ENCODE data around the gene PTPRK.

The PTPRK gene

DNA sequence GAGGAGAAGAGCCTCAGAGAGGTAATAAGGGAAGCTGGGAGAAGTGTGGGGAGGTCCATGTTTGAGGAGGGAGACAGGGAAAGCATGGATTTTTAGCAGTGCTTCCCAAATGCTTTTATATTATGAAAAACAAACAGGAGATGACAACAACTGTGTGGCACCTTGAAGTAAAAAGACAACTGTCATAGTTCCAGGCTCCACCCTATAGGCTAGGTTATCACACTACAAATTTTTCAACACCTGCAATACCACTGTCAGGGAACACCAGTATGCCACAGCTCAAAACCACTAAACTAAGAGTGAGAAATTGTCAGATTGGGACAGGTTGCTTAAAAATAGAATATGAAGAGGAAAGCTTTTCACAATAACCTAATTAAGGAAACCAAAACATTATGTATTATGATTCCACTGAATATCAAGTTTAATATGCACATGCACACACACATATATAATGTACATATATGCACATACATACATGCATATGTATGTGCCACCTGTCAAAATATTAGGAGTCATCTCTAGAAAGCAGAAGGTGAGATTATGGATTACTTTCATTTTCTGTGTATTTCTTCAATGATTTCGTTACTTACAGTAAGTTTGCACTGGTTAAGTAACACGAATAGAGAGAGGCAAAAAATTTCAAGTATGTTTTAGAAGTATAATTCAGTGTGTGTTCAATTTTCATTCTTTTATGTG, 261.2 kb downstream of the PTPRK start:
- no peak for ATAC-seq
- TF ChIP-seq RARB (CRISPR knock-in tag; IDR thresholded peaks at IDR 0.05) (no peak), GLIS3 (CRISPR knock-in tag; IDR thresholded peaks at IDR 0.05) (no peak), ZC3H10 (CRISPR knock-in tag; IDR thresholded peaks at IDR 0.05) (no peak)
- TF ChIP-seq, protein P1, sequence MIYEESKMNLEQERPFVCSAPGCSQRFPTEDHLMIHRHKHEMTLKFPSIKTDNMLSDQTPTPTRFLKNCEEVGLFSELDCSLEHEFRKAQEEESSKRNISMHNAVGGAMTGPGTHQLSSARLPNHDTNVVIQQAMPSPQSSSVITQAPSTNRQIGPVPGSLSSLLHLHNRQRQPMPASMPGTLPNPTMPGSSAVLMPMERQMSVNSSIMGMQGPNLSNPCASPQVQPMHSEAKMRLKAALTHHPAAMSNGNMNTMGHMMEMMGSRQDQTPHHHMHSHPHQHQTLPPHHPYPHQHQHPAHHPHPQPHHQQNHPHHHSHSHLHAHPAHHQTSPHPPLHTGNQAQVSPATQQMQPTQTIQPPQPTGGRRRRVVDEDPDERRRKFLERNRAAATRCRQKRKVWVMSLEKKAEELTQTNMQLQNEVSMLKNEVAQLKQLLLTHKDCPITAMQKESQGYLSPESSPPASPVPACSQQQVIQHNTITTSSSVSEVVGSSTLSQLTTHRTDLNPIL (CRISPR knock-in tag; IDR thresholded peaks at IDR 0.05; ENCODE audit: low read depth): no peak

DNA sequence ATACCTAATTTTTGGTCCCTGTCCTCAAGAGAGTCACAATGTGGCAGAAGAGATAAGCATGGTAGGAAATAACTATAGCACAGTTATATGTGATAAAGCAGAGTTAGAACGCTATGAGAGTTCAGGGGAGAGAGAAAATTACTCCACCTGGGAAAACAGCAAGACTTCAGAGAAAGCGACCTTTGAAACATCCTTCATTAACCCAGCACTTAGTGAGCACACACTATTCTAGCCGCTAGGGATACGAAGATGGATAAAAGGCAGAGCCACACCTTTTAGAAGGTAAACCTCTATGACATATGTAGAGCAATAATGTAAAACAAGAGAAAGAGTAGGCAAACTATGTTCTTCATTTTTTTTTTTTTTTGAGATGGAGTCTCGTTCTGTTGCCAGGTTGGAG, 264.3 kb downstream of the PTPRK start:
- ATAC-seq: no peak
- TF ChIP-seq ZNF8 (CRISPR knock-in tag; IDR thresholded peaks at IDR 0.05): no peak

DNA sequence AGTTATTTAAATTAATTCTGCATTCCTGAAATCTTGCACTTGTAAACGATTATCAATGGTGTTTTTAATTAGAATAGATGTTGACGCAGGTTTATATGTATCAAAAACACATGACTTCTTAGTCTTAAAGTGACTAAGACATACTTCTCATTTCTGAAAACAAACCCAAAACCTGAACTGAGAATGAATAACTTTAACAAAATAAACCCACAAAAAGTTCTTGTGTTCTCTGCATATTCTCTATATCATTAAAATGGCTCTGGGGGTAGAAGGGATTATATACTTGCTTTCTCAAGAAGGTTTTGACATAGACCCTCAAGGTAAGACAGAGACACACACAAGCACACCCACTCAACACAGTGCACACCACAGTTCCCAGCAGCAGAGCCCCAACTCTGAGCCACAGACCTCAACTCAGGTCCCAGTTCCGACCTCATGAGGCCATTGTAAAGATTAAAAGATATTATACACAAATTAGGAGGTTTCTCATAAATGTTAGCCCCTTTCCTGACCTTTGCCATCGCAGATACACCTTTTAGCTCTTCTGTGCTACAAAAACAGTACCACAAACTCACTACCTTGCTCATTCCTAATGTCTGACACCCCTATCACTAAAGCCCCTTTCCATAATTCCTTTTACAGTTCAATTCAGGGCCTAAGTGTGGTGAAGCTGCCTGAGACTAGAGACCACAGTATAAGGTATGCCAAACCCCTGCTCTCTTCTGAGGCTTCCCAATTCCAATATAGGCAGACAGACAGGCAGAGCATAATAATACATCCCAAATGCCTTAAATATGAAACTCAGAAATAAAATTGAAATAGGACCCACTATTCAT, 267.8 kb downstream of the PTPRK start:
- no peak for TF ChIP-seq ZNF70 (CRISPR knock-in tag; IDR thresholded peaks at IDR 0.05)
- TF ChIP-seq, protein P2, sequence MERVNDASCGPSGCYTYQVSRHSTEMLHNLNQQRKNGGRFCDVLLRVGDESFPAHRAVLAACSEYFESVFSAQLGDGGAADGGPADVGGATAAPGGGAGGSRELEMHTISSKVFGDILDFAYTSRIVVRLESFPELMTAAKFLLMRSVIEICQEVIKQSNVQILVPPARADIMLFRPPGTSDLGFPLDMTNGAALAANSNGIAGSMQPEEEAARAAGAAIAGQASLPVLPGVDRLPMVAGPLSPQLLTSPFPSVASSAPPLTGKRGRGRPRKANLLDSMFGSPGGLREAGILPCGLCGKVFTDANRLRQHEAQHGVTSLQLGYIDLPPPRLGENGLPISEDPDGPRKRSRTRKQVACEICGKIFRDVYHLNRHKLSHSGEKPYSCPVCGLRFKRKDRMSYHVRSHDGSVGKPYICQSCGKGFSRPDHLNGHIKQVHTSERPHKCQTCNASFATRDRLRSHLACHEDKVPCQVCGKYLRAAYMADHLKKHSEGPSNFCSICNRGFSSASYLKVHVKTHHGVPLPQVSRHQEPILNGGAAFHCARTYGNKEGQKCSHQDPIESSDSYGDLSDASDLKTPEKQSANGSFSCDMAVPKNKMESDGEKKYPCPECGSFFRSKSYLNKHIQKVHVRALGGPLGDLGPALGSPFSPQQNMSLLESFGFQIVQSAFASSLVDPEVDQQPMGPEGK (CRISPR knock-in tag; IDR thresholded peaks at IDR 0.05; ENCODE audit: borderline replicate concordance): no peak
- TF ChIP-seq ZFP3 (CRISPR knock-in tag; IDR thresholded peaks at IDR 0.05): no peak
- no peak for TF ChIP-seq GLIS3 (CRISPR knock-in tag; IDR thresholded peaks at IDR 0.05)
- TF ChIP-seq OSR1 (CRISPR knock-in tag; IDR thresholded peaks at IDR 0.05): no peak
- no peak for TF ChIP-seq ZC3H10 (CRISPR knock-in tag; IDR thresholded peaks at IDR 0.05)
- TF ChIP-seq, protein P3, sequence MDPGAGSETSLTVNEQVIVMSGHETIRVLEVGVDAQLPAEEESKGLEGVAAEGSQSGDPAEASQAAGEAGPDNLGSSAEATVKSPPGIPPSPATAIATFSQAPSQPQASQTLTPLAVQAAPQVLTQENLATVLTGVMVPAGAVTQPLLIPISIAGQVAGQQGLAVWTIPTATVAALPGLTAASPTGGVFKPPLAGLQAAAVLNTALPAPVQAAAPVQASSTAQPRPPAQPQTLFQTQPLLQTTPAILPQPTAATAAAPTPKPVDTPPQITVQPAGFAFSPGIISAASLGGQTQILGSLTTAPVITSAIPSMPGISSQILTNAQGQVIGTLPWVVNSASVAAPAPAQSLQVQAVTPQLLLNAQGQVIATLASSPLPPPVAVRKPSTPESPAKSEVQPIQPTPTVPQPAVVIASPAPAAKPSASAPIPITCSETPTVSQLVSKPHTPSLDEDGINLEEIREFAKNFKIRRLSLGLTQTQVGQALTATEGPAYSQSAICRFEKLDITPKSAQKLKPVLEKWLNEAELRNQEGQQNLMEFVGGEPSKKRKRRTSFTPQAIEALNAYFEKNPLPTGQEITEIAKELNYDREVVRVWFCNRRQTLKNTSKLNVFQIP (CRISPR knock-in tag; IDR thresholded peaks at IDR 0.05; ENCODE audit: borderline replicate concordance, low read depth): no peak
- no peak for TF ChIP-seq ARNTL (CRISPR knock-in tag; IDR thresholded peaks at IDR 0.05; ENCODE audit: borderline replicate concordance, low read depth)
- TF ChIP-seq TCF4 (CRISPR knock-in tag; IDR thresholded peaks at IDR 0.05; ENCODE audit: borderline replicate concordance): no peak
- no peak for TF ChIP-seq ZNF565 (CRISPR knock-in tag; conservative IDR thresholded peaks at IDR 0.05; ENCODE audit: low read depth)
- no peak for TF ChIP-seq SNAI2 (CRISPR knock-in tag; IDR thresholded peaks at IDR 0.05)
- no peak for TF ChIP-seq ZNF8 (CRISPR knock-in tag; IDR thresholded peaks at IDR 0.05)
- no peak for TF ChIP-seq RARB (CRISPR knock-in tag; IDR thresholded peaks at IDR 0.05)
- TF ChIP-seq ESRRG (CRISPR knock-in tag; IDR thresholded peaks at IDR 0.05): no peak
- TF ChIP-seq, protein P4, sequence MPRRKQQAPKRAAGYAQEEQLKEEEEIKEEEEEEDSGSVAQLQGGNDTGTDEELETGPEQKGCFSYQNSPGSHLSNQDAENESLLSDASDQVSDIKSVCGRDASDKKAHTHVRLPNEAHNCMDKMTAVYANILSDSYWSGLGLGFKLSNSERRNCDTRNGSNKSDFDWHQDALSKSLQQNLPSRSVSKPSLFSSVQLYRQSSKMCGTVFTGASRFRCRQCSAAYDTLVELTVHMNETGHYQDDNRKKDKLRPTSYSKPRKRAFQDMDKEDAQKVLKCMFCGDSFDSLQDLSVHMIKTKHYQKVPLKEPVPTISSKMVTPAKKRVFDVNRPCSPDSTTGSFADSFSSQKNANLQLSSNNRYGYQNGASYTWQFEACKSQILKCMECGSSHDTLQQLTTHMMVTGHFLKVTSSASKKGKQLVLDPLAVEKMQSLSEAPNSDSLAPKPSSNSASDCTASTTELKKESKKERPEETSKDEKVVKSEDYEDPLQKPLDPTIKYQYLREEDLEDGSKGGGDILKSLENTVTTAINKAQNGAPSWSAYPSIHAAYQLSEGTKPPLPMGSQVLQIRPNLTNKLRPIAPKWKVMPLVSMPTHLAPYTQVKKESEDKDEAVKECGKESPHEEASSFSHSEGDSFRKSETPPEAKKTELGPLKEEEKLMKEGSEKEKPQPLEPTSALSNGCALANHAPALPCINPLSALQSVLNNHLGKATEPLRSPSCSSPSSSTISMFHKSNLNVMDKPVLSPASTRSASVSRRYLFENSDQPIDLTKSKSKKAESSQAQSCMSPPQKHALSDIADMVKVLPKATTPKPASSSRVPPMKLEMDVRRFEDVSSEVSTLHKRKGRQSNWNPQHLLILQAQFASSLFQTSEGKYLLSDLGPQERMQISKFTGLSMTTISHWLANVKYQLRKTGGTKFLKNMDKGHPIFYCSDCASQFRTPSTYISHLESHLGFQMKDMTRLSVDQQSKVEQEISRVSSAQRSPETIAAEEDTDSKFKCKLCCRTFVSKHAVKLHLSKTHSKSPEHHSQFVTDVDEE (CRISPR knock-in tag; IDR thresholded peaks at IDR 0.05): no peak
- no peak for ATAC-seq

DNA sequence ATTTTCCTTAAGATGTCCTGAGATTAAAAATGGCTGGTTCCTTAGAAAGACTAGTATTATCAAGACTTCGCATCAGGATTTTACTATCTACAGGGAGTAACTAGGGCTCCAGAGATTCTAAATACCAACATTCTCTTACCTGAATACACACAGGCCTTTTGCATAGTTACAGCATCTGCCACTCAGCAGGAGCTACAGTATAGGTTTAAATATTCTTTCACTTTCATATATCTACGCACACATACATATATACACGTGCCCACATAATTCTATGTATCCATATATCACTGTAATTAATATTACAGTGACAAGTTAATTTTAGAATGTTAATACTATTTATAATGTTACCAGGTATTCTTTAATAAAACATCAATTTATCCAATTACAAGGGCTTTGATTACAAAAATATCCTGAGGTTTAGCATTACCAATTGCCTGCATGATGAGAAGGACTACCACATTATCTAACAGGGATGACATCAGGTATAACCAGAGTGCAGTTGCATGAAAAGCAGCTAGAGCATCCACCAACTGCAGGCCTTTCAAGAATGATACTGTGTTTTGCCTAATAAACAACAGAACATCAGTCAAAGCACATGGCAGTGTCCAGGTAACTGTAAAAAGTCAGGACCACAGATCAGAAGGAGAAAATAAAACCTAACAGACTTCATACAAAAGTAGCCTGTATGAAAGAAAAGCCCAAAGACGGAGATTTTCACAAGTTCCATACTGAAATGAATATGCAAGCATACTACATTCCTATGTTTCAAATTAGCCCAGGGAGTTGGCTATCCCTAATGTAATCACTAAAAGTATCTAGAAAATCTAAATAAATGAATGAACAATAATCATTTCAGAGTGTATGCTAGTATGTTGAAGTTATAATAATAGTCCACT, 268.7 kb downstream of the PTPRK start:
- TF ChIP-seq, protein P2 (CRISPR knock-in tag; IDR thresholded peaks at IDR 0.05; ENCODE audit: borderline replicate concordance): no peak
- TF ChIP-seq ZNF70 (CRISPR knock-in tag; IDR thresholded peaks at IDR 0.05): no peak
- no peak for ATAC-seq

All from SK-N-SH treated with all-trans-retinoic acid at 6 μM for 48 hours (cell line).